GM12801 (cell line): ENCODE results near the gene POLH.

Source experiments
- TF ChIP-seq, protein P1 (sequence below): IDR thresholded peaks from one replicate; pipeline ENCODE4 v1.5.1; 2011; ENCODE audit warnings: control low read depth; ENCODE audit not compliant: insufficient read length; ENCODE audit errors: extremely low read depth

Gene POLH

GRCh38 chr6:43629505-43630300 lies 53.7 kb downstream of the POLH start:
- TF ChIP-seq, protein P1, sequence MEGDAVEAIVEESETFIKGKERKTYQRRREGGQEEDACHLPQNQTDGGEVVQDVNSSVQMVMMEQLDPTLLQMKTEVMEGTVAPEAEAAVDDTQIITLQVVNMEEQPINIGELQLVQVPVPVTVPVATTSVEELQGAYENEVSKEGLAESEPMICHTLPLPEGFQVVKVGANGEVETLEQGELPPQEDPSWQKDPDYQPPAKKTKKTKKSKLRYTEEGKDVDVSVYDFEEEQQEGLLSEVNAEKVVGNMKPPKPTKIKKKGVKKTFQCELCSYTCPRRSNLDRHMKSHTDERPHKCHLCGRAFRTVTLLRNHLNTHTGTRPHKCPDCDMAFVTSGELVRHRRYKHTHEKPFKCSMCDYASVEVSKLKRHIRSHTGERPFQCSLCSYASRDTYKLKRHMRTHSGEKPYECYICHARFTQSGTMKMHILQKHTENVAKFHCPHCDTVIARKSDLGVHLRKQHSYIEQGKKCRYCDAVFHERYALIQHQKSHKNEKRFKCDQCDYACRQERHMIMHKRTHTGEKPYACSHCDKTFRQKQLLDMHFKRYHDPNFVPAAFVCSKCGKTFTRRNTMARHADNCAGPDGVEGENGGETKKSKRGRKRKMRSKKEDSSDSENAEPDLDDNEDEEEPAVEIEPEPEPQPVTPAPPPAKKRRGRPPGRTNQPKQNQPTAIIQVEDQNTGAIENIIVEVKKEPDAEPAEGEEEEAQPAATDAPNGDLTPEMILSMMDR = no peak

DNA sequence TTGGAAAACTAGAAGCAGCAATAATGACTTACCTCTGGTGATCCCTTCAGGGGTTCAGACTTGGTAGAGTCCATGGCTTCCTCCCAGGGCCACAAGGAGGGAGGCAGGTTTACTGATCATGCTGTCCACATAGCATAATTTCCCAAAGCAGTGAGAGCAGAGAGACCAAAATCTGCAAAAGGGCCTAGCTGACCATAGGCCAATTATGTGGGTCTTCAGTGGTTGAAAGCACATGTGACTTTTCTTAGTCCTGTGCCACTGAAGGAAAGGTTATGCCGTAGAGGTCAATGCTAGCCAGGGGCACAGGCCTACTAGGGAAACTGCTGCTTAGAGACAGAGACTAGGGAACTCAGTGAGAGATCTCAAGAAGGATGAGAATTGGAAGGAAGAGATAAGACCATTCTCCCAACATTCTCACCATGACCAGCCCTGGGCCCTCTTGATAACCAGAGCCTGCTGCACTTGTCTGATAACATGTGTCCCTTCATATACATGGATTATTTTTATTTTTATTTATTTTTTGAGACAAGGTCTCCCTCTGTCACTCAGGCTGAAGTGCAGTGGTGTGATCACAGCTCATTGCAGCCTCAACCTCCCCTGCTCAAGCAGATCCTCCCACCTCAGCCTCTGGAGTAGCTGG lies 55.1 kb downstream of the POLH start:
- TF ChIP-seq, protein P1 = no peak

DNA sequence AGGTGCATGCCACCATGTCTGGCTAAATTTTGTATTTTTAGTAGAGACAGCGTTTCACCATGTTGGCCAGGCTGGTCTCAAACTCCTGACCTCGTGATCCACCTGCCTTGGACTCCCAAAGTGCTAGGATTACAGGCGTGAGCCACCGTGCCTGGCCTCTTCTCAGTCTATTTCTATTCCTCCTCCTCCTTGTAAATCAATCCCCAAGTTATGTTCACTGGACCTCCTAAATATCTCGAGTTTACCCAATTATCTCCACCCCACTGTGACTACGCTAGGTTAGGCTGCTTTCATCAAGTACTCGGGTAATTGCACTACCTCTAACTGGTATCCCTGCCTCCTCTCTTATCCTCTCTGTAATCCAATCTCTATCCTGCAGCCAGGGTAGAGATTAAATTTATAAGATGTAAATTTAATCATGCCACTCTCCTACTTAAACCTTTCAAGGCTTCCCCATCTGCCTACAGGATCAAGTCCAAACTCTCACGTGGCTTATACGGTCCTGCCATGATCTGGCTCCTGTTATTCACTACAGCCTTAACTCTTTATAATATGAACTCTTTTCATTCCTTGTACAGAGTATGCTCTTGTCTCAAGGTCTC lies 58.8 kb downstream of the POLH start:
- TF ChIP-seq, protein P1 = no peak

GRCh38 chr6:43635387-43636307 lies 59.7 kb downstream of the POLH start, which contains the start of gene MAD2L1BP:
Gene MAD2L1BP (plus strand): TSS chr6:43635840. CDS start chr6:43635876, 36 bp downstream.
- TF ChIP-seq, protein P1 = no peak

DNA sequence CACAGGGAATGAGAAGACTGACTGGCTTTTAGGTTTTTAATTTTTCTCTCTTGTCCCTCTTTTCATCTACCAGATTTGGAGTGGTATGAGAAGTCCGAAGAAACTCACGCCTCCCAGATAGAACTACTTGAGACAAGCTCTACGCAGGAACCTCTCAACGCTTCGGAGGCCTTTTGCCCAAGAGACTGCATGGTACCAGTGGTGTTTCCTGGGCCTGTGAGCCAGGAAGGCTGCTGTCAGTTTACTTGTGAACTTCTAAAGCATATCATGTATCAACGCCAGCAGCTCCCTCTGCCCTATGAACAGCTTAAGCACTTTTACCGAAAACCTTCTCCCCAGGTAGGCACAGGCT lies 60.3 kb downstream of the POLH start:
- TF ChIP-seq, protein P1 = no peak

GRCh38 chr6:43639984-43640800 lies 64.2 kb downstream of the POLH start:
- TF ChIP-seq, protein P1 = no peak
